Transverse colon (tissue), 4 donors: ENCODE data around the gene ATP13A2.

Experiments
- EP300 ChIP-seq: sonication (generic); formaldehyde crosslinking; IDR thresholded peaks from one replicate; pipeline ENCODE4 v1.6.1; 2017; ENCODE audit warnings: antibody characterized with exemption, low read depth
- POLR2AphosphoS5 ChIP-seq, 3 donors: sonication (generic); formaldehyde crosslinking; IDR thresholded peaks; one replicate each; pipeline ENCODE4 v1.6.1; 2016; ENCODE audit warnings: antibody characterized with exemption in 3 of 3
- TF ChIP-seq, protein P1 (sequence below), 5 experiments: fragments of 200-600 bp in 3 of 5; fragments of 450-650 bp in 2 of 5; sonication (generic) in 3 of 5; IDR thresholded peaks; 1 replicate in 2 of 5; 2 replicates in 3 of 5; pipeline ENCODE4 v1.5.1; 2016 to 2017; ENCODE audit warnings: antibody characterized with exemption in 5 of 5, inconsistent platforms in 3 of 5, mild to moderate bottlenecking in 2 of 5, moderate library complexity in 1 of 5

DNA sequence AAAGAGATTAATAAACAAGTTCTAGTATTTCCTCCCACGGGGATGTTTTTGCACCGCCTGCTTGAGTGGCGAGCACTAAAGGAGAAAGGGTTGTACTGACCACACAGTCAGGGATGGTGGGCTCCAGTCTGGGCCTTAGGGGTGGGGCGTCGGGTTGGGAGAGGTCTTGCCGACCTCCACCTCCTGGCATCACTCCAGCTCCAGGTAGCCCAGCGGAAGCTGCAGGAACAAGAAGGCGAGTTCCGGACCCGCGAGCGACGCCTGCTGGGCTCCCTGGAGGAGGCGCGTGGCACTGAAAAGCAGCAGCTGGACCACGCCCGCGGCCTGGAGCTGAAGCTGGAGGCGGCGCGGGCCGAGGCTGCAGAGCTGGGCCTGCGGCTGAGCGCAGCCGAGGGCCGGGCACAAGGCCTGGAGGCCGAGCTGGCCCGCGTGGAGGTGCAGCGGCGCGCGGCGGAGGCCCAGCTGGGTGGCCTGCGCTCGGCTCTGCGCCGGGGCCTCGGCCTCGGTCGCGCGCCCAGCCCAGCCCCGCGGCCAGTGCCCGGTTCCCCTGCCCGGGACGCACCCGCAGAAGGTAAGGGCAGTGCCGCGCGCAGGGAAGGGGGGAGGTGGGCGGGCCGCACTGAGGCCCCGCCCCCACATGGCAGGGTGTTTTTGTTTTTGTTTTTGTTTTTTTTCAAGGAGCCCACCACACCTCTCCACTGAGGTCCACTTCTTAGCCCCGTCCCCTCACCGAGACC is 51.0 kb downstream of the ATP13A2 start:
- TF ChIP-seq, protein P1, sequence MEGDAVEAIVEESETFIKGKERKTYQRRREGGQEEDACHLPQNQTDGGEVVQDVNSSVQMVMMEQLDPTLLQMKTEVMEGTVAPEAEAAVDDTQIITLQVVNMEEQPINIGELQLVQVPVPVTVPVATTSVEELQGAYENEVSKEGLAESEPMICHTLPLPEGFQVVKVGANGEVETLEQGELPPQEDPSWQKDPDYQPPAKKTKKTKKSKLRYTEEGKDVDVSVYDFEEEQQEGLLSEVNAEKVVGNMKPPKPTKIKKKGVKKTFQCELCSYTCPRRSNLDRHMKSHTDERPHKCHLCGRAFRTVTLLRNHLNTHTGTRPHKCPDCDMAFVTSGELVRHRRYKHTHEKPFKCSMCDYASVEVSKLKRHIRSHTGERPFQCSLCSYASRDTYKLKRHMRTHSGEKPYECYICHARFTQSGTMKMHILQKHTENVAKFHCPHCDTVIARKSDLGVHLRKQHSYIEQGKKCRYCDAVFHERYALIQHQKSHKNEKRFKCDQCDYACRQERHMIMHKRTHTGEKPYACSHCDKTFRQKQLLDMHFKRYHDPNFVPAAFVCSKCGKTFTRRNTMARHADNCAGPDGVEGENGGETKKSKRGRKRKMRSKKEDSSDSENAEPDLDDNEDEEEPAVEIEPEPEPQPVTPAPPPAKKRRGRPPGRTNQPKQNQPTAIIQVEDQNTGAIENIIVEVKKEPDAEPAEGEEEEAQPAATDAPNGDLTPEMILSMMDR (IDR thresholded peaks at IDR 0.05): peak; percentile 69 to 82 (median 79)
- TF ChIP-seq EP300: no peak
- no peak for TF ChIP-seq POLR2AphosphoS5 (IDR thresholded peaks at IDR 0.05)
